ENCODE measurements around the gene TTLL6.

- TF ChIP-seq CTCF (IDR thresholded peaks at IDR 0.05; ENCODE audit: insufficient read depth, low read length, poor library complexity, severe bottlenecking) = no peak
- no peak for TF ChIP-seq EZH2phosphoT487 (conservative IDR thresholded peaks at IDR 0.05; ENCODE audit: low read length)
Measured at GRCh38 chr17:48720266-48721008, 96.6 kb downstream of the TTLL6 start.
